Left lung (tissue), 10 donors: ENCODE measurements around the gene CAMKK1. TPM values are rescaled to one million over a fixed set of nuclear protein-coding genes. Genes with fewer than 3 reads are reported as not detected.

Source experiments
- ATAC-seq: fragments of 200-7000 bp; cut with Tn5 transposase; one replicate; pipeline ENCODE4 v1.9.1; 2020; ENCODE audit warnings: moderate library complexity
- DNase-seq, 4 donors: peaks; one replicate each; pipeline ENCODE4 v3.0.0-alpha.2; 2013 to 2020
- H3K27ac ChIP-seq, 2 donors: fragments of 200-600 bp; sonication (generic) in 1 of 2; one replicate each; pipeline versions ENCODE4 v1.5.0 to v1.8.0; 2020 to 2021
- H3K27me3 ChIP-seq, 2 donors: fragments of 200-600 bp; sonication (generic) in 1 of 2; one replicate each; pipeline versions ENCODE4 v1.5.0 to v1.8.0; 2020 to 2021
- H3K36me3 ChIP-seq, 2 donors: fragments of 200-600 bp; sonication (generic) in 1 of 2; one replicate each; pipeline versions ENCODE4 v1.5.0 to v1.8.0; 2020 to 2021
- H3K4me1 ChIP-seq, 2 donors: fragments of 200-600 bp; one replicate each; pipeline ENCODE4 v1.8.0; 2021
- H3K4me3 ChIP-seq, 2 donors: fragments of 200-600 bp; sonication (generic) in 1 of 2; one replicate each; pipeline versions ENCODE4 v1.5.0 to v1.8.0; 2020 to 2021; ENCODE audit warnings: mild to moderate bottlenecking in 1 of 2
- H3K9me3 ChIP-seq, 2 donors: fragments of 200-600 bp; sonication (generic) in 1 of 2; one replicate each; pipeline versions ENCODE4 v1.5.0 to v1.8.0; 2020 to 2021
- CTCF ChIP-seq, 2 donors: fragments of 200-600 bp; sonication (generic) in 1 of 2; IDR thresholded peaks; one replicate each; pipeline versions ENCODE4 v1.5.0 to v1.8.0; 2021; ENCODE audit warnings: antibody characterized with exemption in 2 of 2
- intact Hi-C, 2 donors: fragments of 100-400 bp; cut with DNase I; formaldehyde crosslinking; loops; one replicate each; pipeline versions ENCODE4 v1.11.2 to v1.14.2; 2022
- polyA plus RNA-seq, 6 donors: library from polyadenylated mRNA; unstranded; fragments of 120-200 nt; gene quantifications; one replicate each; pipeline ENCODE4 v1.2.1, GENCODE V29; 2013; ENCODE audit not compliant: insufficient read length in 6 of 6
- total RNA-seq, 2 donors: library from RNA; stranded (reverse); fragmentation: NEBNext Ultra II Directional; extraction: Animal tissue kit (Norgen Biotek cat#: 25700); gene quantifications; one replicate each; pipeline ENCODE4 v1.2.1, GENCODE V29; 2021
- donor health status: DM: no; HTN: yes; CAD: no.
- donor health status: DM: no; HTN: no; CAD: no.

The CAMKK1 gene
- total and polyA plus RNA-seq, 8 donors: 2.7 to 13.4 (median 3.9) TPM

GRCh38 chr17:3894188-3894587 lies 1.3 kb upstream of the CAMKK1 start:
- no peak for TF ChIP-seq CTCF (IDR thresholded peaks at IDR 0.05)
- intact Hi-C loops: no loop called here
- Histone ChIP-seq H3K4me3 (no peak overlapping the region), H3K27ac (peak overlapping the region; percentile 75 to 87), H3K4me1 (peaks cover 32 to 65% of the 10 kb centered on the region in 2 donors), H3K27me3 (no peaks in the 10 kb centered on the region), H3K36me3 (peaks cover 0 to 20% of the 10 kb centered on the region in 2 donors), H3K9me3 (no peaks in the 10 kb centered on the region)
- no peak for DNase-seq
- no peak for ATAC-seq

- Histone ChIP-seq H3K27me3 (no peaks in the 10 kb centered on the region), H3K9me3 (no peaks in the 10 kb centered on the region), H3K36me3 (peaks cover 0 to 16% of the 10 kb centered on the region in 2 donors), H3K4me1 (peaks cover 32 to 69% of the 10 kb centered on the region in 2 donors), H3K4me3 (peak overlapping the region; percentile 48 to 91), H3K27ac (peak overlapping the region; percentile 75 to 87)
- DNase-seq: no peak
- no peak for ATAC-seq
- intact Hi-C loops: no loop called here
- TF ChIP-seq CTCF (IDR thresholded peaks at IDR 0.05): no peak
Observed at GRCh38 chr17:3893720-3894116, 865 bp upstream of the CAMKK1 start.

GRCh38 chr17:3892095-3892998 lies 506 bp downstream of the CAMKK1 start:
- DNase-seq: peak in 2 of 4 donors; percentile 92 to 94
- Histone ChIP-seq H3K4me3 (peak overlapping the region; percentile 65 to 91), H3K4me1 (peaks cover 32 to 81% of the 10 kb centered on the region in 2 donors), H3K9me3 (no peaks in the 10 kb centered on the region), H3K27me3 (no peaks in the 10 kb centered on the region), H3K36me3 (peaks cover 0 to 4% of the 10 kb centered on the region in 2 donors), H3K27ac (peak overlapping the region; percentile 19 to 80)
- no peak for TF ChIP-seq CTCF (IDR thresholded peaks at IDR 0.05)
- intact Hi-C loops: no loop called here
- peak; percentile 42 for ATAC-seq

GRCh38 chr17:3891626-3892094 lies 1.2 kb downstream of the CAMKK1 start:
- DNase-seq (no peak), ATAC-seq (no peak)
- H3K27me3 ChIP-seq: no peaks in the 10 kb centered on the region
- H3K36me3 ChIP-seq: no peaks in the 10 kb centered on the region
- H3K27ac ChIP-seq: peak overlapping the region in 1 of 2 donors; percentile 80
- H3K9me3 ChIP-seq: no peaks in the 10 kb centered on the region
- no peak for TF ChIP-seq CTCF (IDR thresholded peaks at IDR 0.05)
- intact Hi-C loops: no loop called here
- peak overlapping the region; percentile 65 to 91 for H3K4me3 ChIP-seq
- peaks cover 32 to 86% of the 10 kb centered on the region in 2 donors for H3K4me1 ChIP-seq

- intact Hi-C loops: no loop called here
- Histone ChIP-seq H3K27ac (no peak overlapping the region), H3K27me3 (no peaks in the 10 kb centered on the region), H3K4me1 (peaks cover 32 to 86% of the 10 kb centered on the region in 2 donors), H3K4me3 (no peak overlapping the region), H3K9me3 (no peaks in the 10 kb centered on the region), H3K36me3 (no peaks in the 10 kb centered on the region)
- ATAC-seq (no peak), DNase-seq (no peak)
- no peak for TF ChIP-seq CTCF (IDR thresholded peaks at IDR 0.05)
Observed at GRCh38 chr17:3890878-3891219, 2.0 kb downstream of the CAMKK1 start.
